H9 (cell line): ENCODE data around the gene SS18. TPM values are rescaled to one million over a fixed set of nuclear protein-coding genes. Genes with fewer than 3 reads are reported as not detected.

Experiments
- DNase-seq: peaks from one replicate; pipeline ENCODE4 v3.0.0-alpha.2; 2017
- H2AFZ ChIP-seq: one replicate; pipeline ENCODE4 v1.6.1; 2013; ENCODE audit warnings: mild to moderate bottlenecking, low read length, control low read depth, moderate library complexity
- H2AK5ac ChIP-seq: 2 replicates; pipeline ENCODE4 v1.6.1; 2013; ENCODE audit warnings: low read length, control low read depth, mixed read lengths; ENCODE audit not compliant: insufficient read length
- H2BK120ac ChIP-seq: one replicate; pipeline ENCODE4 v1.6.1; 2013; ENCODE audit warnings: low read depth, mild to moderate bottlenecking, low read length, control low read depth, inconsistent platforms; ENCODE audit not compliant: poor library complexity, severe bottlenecking
- H2BK12ac ChIP-seq: 2 replicates; pipeline ENCODE4 v1.6.1; 2013; ENCODE audit warnings: low read length, control low read depth, mixed read lengths, low read depth; ENCODE audit not compliant: insufficient read length
- H2BK15ac ChIP-seq: 2 replicates; pipeline ENCODE4 v1.6.1; 2013; ENCODE audit warnings: low read depth, low read length, control low read depth
- H2BK20ac ChIP-seq: one replicate; pipeline ENCODE4 v1.6.1; 2013; ENCODE audit warnings: low read depth, mild to moderate bottlenecking, low read length, control low read depth, inconsistent platforms; ENCODE audit not compliant: poor library complexity, severe bottlenecking
- H2BK5ac ChIP-seq: 2 replicates; pipeline ENCODE4 v1.6.1; 2013; ENCODE audit warnings: low read length, control low read depth, mixed read lengths; ENCODE audit not compliant: insufficient read length
- H3K14ac ChIP-seq: 2 replicates; pipeline ENCODE4 v1.6.1; 2013; ENCODE audit warnings: low read length, control low read depth; ENCODE audit not compliant: insufficient read depth
- H3K18ac ChIP-seq: 2 replicates; pipeline ENCODE4 v1.6.1; 2013; ENCODE audit warnings: low read depth, mild to moderate bottlenecking, mixed read lengths, low read length, control low read depth; ENCODE audit not compliant: insufficient read length
- H3K23ac ChIP-seq: 2 replicates; pipeline ENCODE4 v1.6.1; 2013; ENCODE audit warnings: low read length, control low read depth, mixed read lengths, low read depth; ENCODE audit not compliant: insufficient read length
- H3K23me2 ChIP-seq: 2 replicates; pipeline ENCODE4 v1.6.1; 2013; ENCODE audit warnings: low read depth, mild to moderate bottlenecking, mixed read lengths, low read length, control low read depth; ENCODE audit not compliant: insufficient read length, poor library complexity, severe bottlenecking
- H3K27ac ChIP-seq: 2 replicates; pipeline ENCODE4 v1.5.1; 2013; ENCODE audit warnings: low read length, control low read depth, mixed read lengths, low read depth; ENCODE audit not compliant: insufficient read length
- H3K27me3 ChIP-seq: 2 replicates; pipeline ENCODE4 v1.6.1; 2013; ENCODE audit warnings: low read length, control low read depth, inconsistent platforms; ENCODE audit not compliant: insufficient read depth
- H3K4ac ChIP-seq: 2 replicates; pipeline ENCODE4 v1.6.1; 2013; ENCODE audit warnings: low read depth, mild to moderate bottlenecking, control low read depth, inconsistent platforms, low read length, moderate library complexity
- H3K4me1 ChIP-seq: 2 replicates; pipeline ENCODE4 v1.6.1; 2013; ENCODE audit warnings: low read length, control low read depth, inconsistent platforms; ENCODE audit not compliant: insufficient read depth
- H3K4me2 ChIP-seq: 2 replicates; pipeline ENCODE4 v1.6.1; 2013; ENCODE audit warnings: low read length, control low read depth, mixed read lengths; ENCODE audit not compliant: insufficient read length, insufficient read depth
- H3K56ac ChIP-seq: 2 replicates; pipeline ENCODE4 v1.6.1; 2013; ENCODE audit warnings: low read depth, mild to moderate bottlenecking, mixed read lengths, low read length, control low read depth; ENCODE audit not compliant: insufficient read length
- H3K79me1 ChIP-seq: 2 replicates; pipeline ENCODE4 v1.6.1; 2013; ENCODE audit warnings: low read depth, mild to moderate bottlenecking, moderate library complexity, low read length, control low read depth, inconsistent platforms; ENCODE audit not compliant: insufficient read depth, poor library complexity, severe bottlenecking
- H3K79me2 ChIP-seq: 2 replicates; pipeline ENCODE4 v1.6.1; 2013; ENCODE audit warnings: low read length, control low read depth, inconsistent platforms; ENCODE audit not compliant: insufficient read depth
- H3K9ac ChIP-seq: 2 replicates; pipeline ENCODE4 v1.6.1; 2013; ENCODE audit warnings: low read length, control low read depth, mixed read lengths; ENCODE audit not compliant: insufficient read length; ENCODE audit errors: extremely low read depth
- H3K9me3 ChIP-seq: one replicate; pipeline ENCODE4 v1.6.1; 2013; ENCODE audit warnings: low read depth, low read length, inconsistent platforms; ENCODE audit not compliant: control insufficient read depth
- H3T11ph ChIP-seq: one replicate; pipeline ENCODE4 v1.6.1; 2013; ENCODE audit warnings: mild to moderate bottlenecking, low read length, control low read depth, inconsistent platforms
- H4K20me1 ChIP-seq: one replicate; pipeline ENCODE4 v1.6.1; 2013; ENCODE audit not compliant: control insufficient read depth, insufficient read length, insufficient read depth
- H4K5ac ChIP-seq: 2 replicates; pipeline ENCODE4 v1.6.1; 2013; ENCODE audit warnings: low read depth, mild to moderate bottlenecking, mixed read lengths, low read length, control low read depth; ENCODE audit not compliant: insufficient read length
- H4K8ac ChIP-seq: replicated peaks from 2 replicates; pipeline ENCODE4 v1.6.1; 2013; ENCODE audit warnings: low read length, control low read depth, mixed read lengths, low read depth; ENCODE audit not compliant: insufficient read length
- H4K91ac ChIP-seq: 2 replicates; pipeline ENCODE4 v1.6.1; 2013; ENCODE audit warnings: low read depth, mild to moderate bottlenecking, moderate library complexity, mixed read lengths, low read length, control low read depth; ENCODE audit not compliant: insufficient read length
- H3K27ac Mint-ChIP-seq, 3 experiments: 2 replicates in 2 of 3; 3 replicates in 1 of 3; pipeline ENCODE4 v1.8.0; 2020 to 2021; ENCODE audit warnings: mixed read lengths in 3 of 3, mild to moderate bottlenecking in 1 of 3, moderate library complexity in 1 of 3
- H3K27me3 Mint-ChIP-seq: 2 replicates; pipeline ENCODE4 v1.8.0; 2021; ENCODE audit warnings: low read depth, mild to moderate bottlenecking, moderate library complexity, mixed read lengths
- H3K36me3 Mint-ChIP-seq, 3 experiments: 2 replicates in 2 of 3; 3 replicates in 1 of 3; pipeline ENCODE4 v1.8.0; 2020 to 2021; ENCODE audit warnings: low read depth in 3 of 3, mixed read lengths in 3 of 3; ENCODE audit not compliant: insufficient read depth in 1 of 3
- H3K4me1 Mint-ChIP-seq, 2 experiments: 2 replicates each; pipeline ENCODE4 v1.8.0; 2020; ENCODE audit warnings: mixed read lengths in 2 of 2
- H3K4me3 Mint-ChIP-seq, 2 experiments: 2 replicates in 1 of 2; 3 replicates in 1 of 2; pipeline ENCODE4 v1.8.0; 2020 to 2021; ENCODE audit warnings: mild to moderate bottlenecking in 2 of 2, mixed read lengths in 2 of 2, moderate library complexity in 1 of 2
- H3K9me3 Mint-ChIP-seq, 2 experiments: 2 replicates in 1 of 2; 3 replicates in 1 of 2; pipeline ENCODE4 v1.8.0; 2020; ENCODE audit warnings: mild to moderate bottlenecking in 2 of 2, mixed read lengths in 2 of 2, moderate library complexity in 1 of 2
- CTCF ChIP-seq: fragments of 200-600 bp; sonication (generic); conservative IDR thresholded peaks from 3 replicates; pipeline ENCODE4 v1.8.0; 2021; ENCODE audit warnings: antibody characterized with exemption, mild to moderate bottlenecking
- WGBS: extraction: QIAGEN DNeasy Blood & Tissue Kit; methylation state at CpG from one replicate; pipeline ENCODE4 v1.1.7; 2013; ENCODE audit warnings: missing lambda C conversion rate, low lambda C conversion rate, mixed read lengths; ENCODE audit not compliant: insufficient read length; ENCODE audit errors: extremely low coverage; 5-methylcytosine and 5-hydroxymethylcytosine counted together
- total RNA-seq: library from RNA; stranded (reverse); gene quantifications from 2 replicates; pipeline ENCODE4 v1.2.1, GENCODE V29; 2021

Gene SS18
- total RNA-seq, 1 experiment from 2014 or later = 87.9 TPM

DNA sequence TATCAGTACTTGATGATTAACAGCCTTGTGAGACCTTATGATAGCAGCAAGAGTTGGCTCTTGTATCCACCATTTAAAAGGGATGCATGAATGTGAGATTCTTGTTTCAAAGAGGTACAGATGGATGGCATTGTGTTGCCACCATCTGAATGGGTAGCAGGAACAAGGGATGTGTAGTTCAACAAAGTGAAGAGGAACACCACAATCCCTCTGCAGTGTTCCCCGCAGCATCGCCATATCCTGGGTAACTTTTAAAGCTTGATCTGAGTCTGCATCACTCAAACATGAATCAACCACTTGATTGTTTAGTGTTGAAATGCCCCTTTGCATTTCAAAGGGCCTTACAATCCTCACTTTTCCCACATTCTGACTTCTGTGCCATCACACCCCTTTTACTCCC lies 106.7 kb downstream of the SS18 start:
- H3K27me3 ChIP-seq = no peaks in the 10 kb centered on the region
- no peak overlapping the region for H2BK15ac ChIP-seq
- H3K23me2 ChIP-seq = no peaks in the 10 kb centered on the region
- H2BK20ac ChIP-seq = no peak overlapping the region
- Mint-ChIP-seq H3K27me3 (peaks cover 1% of the 10 kb centered on the region; the same call in 1 of the 2 replicates), H3K36me3 (peaks cover 0 to 2% (median 0%) of the 10 kb centered on the region in 3 experiments; a peak in 1 of 7 replicates), H3K4me3 (no peak overlapping the region), H3K9me3 (peaks cover 2 to 3% of the 10 kb centered on the region in 2 experiments; a peak in 3 of 5 replicates), H3K4me1 (no peaks in the 10 kb centered on the region), H3K27ac (no peak overlapping the region)
- no peak overlapping the region for H3T11ph ChIP-seq
- H3K56ac ChIP-seq = no peak overlapping the region
- no peak overlapping the region for H3K4me2 ChIP-seq
- no peak overlapping the region for H2AFZ ChIP-seq
- H3K27ac ChIP-seq = no peak overlapping the region
- H3K9ac ChIP-seq = no peak overlapping the region
- H2BK5ac ChIP-seq = no peak overlapping the region
- no peaks in the 10 kb centered on the region for H4K20me1 ChIP-seq
- H3K9me3 ChIP-seq = no peaks in the 10 kb centered on the region
- H2AK5ac ChIP-seq = no peak overlapping the region
- no peaks in the 10 kb centered on the region for H3K79me2 ChIP-seq
- no CpG with 5 or more reads among the region's 2 CpGs for WGBS
- no peaks in the 10 kb centered on the region for H3K4me1 ChIP-seq
- no peaks in the 10 kb centered on the region for H3K79me1 ChIP-seq
- no peak for DNase-seq
- no peak overlapping the region for H4K8ac ChIP-seq
- H3K4ac ChIP-seq = no peak overlapping the region
- no peak overlapping the region for H4K5ac ChIP-seq
- no peak overlapping the region for H4K91ac ChIP-seq
- H2BK120ac ChIP-seq = no peak overlapping the region
- no peak overlapping the region for H2BK12ac ChIP-seq
- H3K18ac ChIP-seq = no peak overlapping the region
- TF ChIP-seq CTCF = no peak
- no peak overlapping the region for H3K14ac ChIP-seq
- no peak overlapping the region for H3K23ac ChIP-seq
